H1 (cell line): Measurements from ENCODE around the gene CHST11. TPM values are rescaled to one million over a fixed set of nuclear protein-coding genes. Genes with fewer than 3 reads are reported as not detected.

Source experiments
- BACH1 ChIP-seq: IDR thresholded peaks from 2 replicates; pipeline ENCODE4 v1.6.1; 2012; ENCODE audit warnings: low read length, improper control_type of control experiment
- CHD7 ChIP-seq: fragments of 300-600 bp; sonication (generic); IDR thresholded peaks from 2 replicates; pipeline ENCODE4 v1.7.1; 2012; ENCODE audit warnings: low read length, moderate library complexity, mild to moderate bottlenecking, inconsistent platforms; ENCODE audit not compliant: insufficient replicate concordance
- FOSL1 ChIP-seq: IDR thresholded peaks from 2 replicates; pipeline ENCODE4 v1.6.1; 2011; ENCODE audit warnings: mild to moderate bottlenecking, low read depth, low read length, moderate library complexity; ENCODE audit not compliant: insufficient read depth
- KDM4A ChIP-seq: IDR thresholded peaks from one replicate; pipeline ENCODE4 v1.7.1; 2012; ENCODE audit warnings: low read depth, mild to moderate bottlenecking, moderate library complexity, low read length, inconsistent platforms; ENCODE audit not compliant: severe bottlenecking
- KDM5A ChIP-seq: fragments of 200-600 bp; IDR thresholded peaks from 2 replicates; pipeline ENCODE4 v1.7.1; 2012; ENCODE audit warnings: mild to moderate bottlenecking, low read length, inconsistent platforms, mixed read lengths
- MAX ChIP-seq: IDR thresholded peaks from 2 replicates; pipeline ENCODE4 v1.6.1; 2012; ENCODE audit warnings: inconsistent platforms
- POLR2A ChIP-seq, 2 experiments: IDR thresholded peaks; 1 replicate in 1 of 2; 2 replicates in 1 of 2; pipeline ENCODE4 v1.6.1; 2011; ENCODE audit warnings: low read depth in 2 of 2, low read length in 2 of 2, mild to moderate bottlenecking in 2 of 2; ENCODE audit errors: control extremely low read depth in 1 of 2
- SIN3A ChIP-seq, 2 experiments: IDR thresholded peaks in 1 of 2; conservative IDR thresholded peaks in 1 of 2; 2 replicates each; pipeline ENCODE4 v1.6.1; 2011 to 2012; ENCODE audit warnings: low read length in 2 of 2, improper control_type of control experiment in 1 of 2, low read depth in 1 of 2, mild to moderate bottlenecking in 1 of 2
- SP2 ChIP-seq: IDR thresholded peaks from 2 replicates; pipeline ENCODE4 v1.6.1; 2012; ENCODE audit warnings: mild to moderate bottlenecking, low read length, inconsistent platforms
- SP4 ChIP-seq: IDR thresholded peaks from 2 replicates; pipeline ENCODE4 v1.6.1; 2012; ENCODE audit warnings: low read length, inconsistent platforms
- SUZ12 ChIP-seq: fragments of 200-600 bp; sonication (generic); IDR thresholded peaks from 2 replicates; pipeline ENCODE4 v1.6.1; 2012; ENCODE audit warnings: mild to moderate bottlenecking, inconsistent platforms, low read length, moderate library complexity, mixed read lengths
- polyA plus RNA-seq, 7 experiments: library from polyadenylated mRNA; depleted of rRNA in 3 of 7; stranded (reverse) in 5 of 7; unstranded in 2 of 7; fragments of >200 nt in 5 of 7; fragments of 200-250 nt in 2 of 7; gene quantifications; 1 replicate in 5 of 7; 2 replicates in 1 of 7; 4 replicates in 1 of 7; pipeline versions ENCODE4 v1.2.1 to v1.2.3, GENCODE V29; 2011 to 2013; ENCODE audit warnings: missing spikeins in 2 of 7, mixed read lengths in 2 of 7
- total RNA-seq: library from RNA; stranded (reverse); fragmentation: NEBNext Ultra II Directional; extraction: Animal tissue kit (Norgen Biotek cat#: 25700); gene quantifications from 2 replicates; pipeline ENCODE4 v1.2.1, GENCODE V29; 2021

CHST11 gene
- total and polyA plus RNA-seq, 2 of the 8 experiments (the other 6 are each of a cell fraction or from before 2014, with no cell fraction given) = 14.4 to 20.8 TPM

DNA sequence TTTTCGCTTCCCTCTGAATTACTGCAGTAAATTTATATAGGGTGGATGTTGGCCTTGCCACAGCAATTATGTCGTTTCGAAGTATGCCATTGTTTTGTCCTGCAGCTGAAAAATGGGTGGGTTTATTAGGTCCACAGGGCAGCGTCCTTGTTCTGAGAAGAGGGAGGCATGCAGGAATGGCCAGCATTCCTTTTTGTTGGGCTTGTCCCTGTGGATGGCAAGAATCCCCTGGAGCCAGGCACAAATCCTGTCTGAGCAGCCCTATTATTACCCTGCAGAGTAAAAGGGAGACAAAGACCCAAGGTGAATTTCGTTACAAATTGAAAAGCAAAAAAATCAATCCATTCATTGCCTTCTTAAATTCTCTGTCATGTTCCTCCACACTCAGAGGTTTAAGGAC, 88.1 kb downstream of the CHST11 start (continued):
- TF ChIP-seq CHD7 = no peak
- TF ChIP-seq POLR2A (IDR thresholded peaks at IDR 0.05; ENCODE audit: control extremely low read depth in 1 of 2, low read depth in 2 of 2, low read length in 2 of 2) = no peak
- TF ChIP-seq MAX = no peak
- TF ChIP-seq SP4 = no peak
- no peak for TF ChIP-seq SUZ12
- TF ChIP-seq SIN3A (conservative IDR thresholded peaks at IDR 0.05 in 1 of 2, IDR thresholded peaks at IDR 0.05 in 1 of 2; ENCODE audit: low read depth in 1 of 2, low read length in 2 of 2) = no peak
- no peak for TF ChIP-seq BACH1
- TF ChIP-seq KDM4A = no peak
- no peak for TF ChIP-seq KDM5A
- TF ChIP-seq SP2 = no peak
- TF ChIP-seq FOSL1 = no peak
